GM04504 (cell line): ENCODE results near the gene DHTKD1.

Source experiments
- DNase-seq: peaks from one replicate; pipeline ENCODE4 v3.0.0-alpha.2; 2012; ENCODE audit warnings: low read depth

Gene DHTKD1, protein sequence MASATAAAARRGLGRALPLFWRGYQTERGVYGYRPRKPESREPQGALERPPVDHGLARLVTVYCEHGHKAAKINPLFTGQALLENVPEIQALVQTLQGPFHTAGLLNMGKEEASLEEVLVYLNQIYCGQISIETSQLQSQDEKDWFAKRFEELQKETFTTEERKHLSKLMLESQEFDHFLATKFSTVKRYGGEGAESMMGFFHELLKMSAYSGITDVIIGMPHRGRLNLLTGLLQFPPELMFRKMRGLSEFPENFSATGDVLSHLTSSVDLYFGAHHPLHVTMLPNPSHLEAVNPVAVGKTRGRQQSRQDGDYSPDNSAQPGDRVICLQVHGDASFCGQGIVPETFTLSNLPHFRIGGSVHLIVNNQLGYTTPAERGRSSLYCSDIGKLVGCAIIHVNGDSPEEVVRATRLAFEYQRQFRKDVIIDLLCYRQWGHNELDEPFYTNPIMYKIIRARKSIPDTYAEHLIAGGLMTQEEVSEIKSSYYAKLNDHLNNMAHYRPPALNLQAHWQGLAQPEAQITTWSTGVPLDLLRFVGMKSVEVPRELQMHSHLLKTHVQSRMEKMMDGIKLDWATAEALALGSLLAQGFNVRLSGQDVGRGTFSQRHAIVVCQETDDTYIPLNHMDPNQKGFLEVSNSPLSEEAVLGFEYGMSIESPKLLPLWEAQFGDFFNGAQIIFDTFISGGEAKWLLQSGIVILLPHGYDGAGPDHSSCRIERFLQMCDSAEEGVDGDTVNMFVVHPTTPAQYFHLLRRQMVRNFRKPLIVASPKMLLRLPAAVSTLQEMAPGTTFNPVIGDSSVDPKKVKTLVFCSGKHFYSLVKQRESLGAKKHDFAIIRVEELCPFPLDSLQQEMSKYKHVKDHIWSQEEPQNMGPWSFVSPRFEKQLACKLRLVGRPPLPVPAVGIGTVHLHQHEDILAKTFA

DNA sequence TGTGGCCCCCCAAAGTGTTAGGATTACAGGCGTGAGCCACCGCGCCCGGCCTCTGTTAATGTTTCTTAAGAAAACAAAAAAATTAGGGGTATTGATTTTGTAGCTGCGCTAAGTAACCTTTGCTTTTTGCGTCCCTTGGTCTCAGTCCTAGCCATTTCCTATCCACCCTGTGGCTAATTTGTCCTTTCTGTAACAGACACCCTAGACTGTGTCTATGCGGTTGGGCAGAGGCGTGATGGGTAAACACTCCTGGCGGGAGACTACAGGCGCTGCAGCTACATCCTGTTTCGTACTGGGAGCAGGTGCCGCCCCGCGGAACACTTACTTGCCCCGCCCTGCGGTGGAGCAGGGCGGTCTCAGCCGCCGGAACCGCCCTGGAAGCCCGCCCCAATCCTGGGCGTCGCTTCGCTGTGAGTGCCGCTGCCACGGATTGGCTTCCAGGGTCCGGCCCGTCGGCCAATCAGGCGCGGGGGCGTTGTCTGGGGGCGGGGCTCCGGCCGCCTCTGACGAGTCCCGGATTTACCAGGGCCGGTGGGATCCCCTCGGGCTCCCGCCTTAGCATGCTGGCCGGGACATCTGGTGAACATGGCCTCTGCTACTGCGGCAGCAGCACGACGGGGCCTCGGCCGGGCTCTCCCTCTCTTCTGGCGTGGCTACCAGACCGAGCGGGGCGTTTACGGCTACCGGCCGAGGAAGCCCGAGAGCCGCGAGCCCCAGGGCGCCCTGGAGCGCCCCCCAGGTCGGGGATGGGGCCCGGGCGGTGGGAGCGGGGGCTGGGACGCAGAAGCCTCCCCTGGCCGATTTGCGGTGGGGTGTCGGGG lies at the start of gene DHTKD1:
TSS of gene DHTKD1 (plus strand) at position 506 of the 821 bp plus-strand sequence. CDS start at position 586, 80 bp downstream.
- peak; percentile 95 for DNase-seq

DNA sequence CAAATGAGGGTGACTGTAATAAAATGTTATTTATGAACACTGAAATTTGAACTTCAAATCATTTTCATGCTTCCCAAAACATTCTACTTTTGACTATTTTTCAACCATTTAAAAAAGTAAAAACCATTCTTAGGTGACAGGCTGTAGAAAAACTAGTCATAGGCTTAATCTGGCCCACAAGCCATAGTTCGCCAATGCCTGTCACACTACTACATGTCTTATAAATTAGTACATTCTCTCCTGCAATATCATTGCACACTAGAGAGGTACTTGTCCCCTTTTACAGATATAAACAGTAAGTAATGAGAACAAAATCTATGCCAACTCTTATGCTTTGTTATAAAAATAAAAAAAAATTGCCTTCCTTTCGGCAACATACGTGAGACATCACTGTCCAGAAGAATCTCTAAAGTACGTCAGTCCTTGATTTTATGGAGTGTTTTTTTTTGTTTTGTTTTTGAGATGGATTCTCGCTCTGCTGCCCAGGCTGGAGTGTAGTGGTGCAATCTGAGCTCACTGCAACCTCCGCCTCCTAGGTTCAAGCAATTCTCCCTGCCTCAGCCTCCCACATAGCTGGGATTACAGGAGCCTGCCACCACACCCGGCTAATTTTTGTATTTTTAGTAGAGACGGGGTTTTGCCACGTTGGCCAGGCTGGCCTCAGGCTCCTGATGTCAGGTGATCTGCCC lies 49.3 kb upstream of the DHTKD1 start:
- DNase-seq: no peak

DNA sequence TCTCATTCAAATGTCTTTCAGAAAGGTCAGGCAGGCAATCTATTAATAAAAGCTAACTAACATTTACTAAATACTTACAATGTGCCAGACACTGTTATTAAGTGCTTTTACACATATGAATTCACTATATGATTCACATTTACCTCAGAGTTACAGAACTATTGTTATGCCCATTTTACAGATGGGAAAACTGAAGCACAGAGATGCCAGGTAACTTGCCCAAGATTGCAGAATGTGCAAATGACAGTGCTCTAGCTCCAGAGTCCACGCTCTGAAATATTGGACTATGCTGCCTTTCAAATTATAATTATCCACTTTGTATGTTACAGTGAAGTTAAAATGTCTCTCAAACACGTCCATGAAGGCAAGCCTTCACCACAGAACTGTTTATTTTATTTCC lies 48.2 kb upstream of the DHTKD1 start:
- DNase-seq: no peak

DNA sequence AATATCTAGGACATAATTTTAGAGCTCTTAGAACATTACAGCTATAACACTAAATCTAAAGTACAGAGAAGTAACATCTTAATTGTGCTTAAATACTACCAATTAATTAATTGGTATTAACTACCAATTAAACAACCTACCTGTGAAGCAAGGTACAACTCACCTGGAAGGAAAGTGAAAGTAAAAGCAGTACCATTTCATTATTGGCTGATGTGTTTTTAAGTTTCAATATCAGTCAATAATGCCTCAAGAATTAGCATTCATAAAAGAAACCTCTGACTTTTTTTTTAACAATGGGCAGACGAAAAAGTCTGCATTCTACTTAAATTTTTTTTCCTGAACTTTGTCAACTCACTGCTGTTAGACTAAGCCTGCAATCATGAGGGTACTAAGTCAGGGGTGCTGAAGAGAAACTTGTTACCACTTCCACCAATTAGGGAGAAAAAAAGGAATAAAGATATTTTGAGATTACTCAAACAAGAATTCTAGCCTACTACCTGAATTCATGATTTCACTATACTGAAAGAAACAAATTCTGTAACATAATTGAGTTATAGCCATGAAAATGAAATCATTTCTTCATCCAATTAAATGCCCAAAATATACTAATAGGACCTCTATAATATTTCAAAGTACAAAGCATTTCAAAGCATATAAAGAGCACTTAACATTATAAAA lies 46.0 kb upstream of the DHTKD1 start:
- no peak for DNase-seq

DNA sequence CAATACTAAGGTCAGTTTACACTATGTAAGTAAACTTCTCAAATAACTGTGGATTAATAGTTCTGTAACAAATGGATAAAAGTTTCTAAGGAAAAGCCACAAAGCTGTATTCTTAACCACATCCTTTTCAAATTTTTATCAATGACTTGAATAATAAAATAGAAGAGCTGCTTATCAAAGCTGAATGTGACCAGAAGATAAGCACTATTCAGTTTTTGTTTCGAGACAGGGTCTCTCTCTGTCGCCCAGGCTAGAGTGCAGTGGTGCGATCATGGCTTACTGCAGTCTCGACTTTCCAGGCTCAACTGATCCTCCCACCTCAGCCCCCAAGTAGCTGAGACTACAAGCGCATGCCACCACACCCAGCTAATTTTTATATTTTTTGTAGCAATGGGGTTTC lies 43.2 kb upstream of the DHTKD1 start:
- no peak for DNase-seq

DNA sequence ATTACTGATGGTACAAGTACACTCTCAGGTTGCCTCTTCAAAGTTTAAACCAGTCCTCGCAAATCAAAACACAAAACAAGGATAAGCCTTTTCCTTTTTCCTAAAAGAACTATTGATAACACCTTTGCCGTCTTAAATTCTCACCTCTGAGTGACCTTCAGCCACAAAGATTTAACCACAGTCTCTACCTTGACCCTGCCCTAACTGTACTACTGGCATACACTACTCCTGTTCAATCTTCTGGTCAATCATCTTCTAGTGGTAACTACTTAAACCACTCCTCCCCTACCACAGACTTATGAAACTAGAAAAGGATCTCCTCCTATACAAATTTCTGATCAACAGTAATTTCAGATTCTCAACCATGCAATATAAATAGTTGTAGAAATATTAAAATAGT lies 41.2 kb upstream of the DHTKD1 start:
- DNase-seq: no peak

DNA sequence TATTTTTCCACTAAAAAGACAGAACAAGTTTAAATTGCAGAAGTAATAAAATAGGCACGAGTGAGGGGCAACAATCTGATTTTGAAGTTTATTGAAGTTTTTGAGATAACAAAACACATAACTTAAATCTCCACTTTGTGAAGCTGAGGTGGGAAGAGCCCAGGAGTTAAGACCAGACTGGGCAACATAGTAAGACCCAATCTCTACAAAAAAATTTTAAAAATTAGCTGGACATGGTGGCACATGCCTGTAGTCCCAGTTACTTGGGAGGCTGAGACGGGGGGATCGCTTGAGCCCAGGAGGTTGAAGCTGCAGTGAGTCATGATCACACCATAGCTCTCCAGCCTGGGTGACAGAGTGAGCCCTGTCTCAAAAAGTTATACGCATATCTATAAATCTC lies 37.4 kb upstream of the DHTKD1 start:
- no peak for DNase-seq

DNA sequence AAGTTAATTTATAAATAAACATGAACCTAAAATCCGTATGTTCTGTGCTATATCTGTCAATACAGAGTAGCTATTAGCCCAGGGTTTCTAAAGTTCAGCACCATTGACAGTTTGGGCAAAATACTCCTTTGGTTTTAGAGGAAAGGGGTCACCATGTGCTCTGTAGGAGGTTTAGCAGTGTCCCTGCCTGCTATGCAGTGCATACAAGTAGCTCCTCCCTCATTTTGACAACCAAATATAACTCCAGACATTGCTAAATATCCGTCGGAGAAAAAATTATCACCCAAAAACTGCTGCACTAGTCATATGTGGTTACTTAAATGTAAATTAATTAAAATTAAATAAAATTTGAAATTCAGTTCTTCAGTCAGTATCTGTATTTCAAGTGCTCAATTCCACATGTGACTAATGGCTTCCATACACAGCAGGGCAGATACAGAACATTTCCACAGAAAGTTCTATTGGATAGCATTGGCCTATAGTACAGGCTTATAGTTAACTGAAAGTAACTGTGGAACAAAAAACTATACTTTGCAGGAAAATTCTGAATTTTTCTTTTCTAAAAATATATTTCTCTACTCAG lies 32.6 kb upstream of the DHTKD1 start:
- DNase-seq: no peak

DNA sequence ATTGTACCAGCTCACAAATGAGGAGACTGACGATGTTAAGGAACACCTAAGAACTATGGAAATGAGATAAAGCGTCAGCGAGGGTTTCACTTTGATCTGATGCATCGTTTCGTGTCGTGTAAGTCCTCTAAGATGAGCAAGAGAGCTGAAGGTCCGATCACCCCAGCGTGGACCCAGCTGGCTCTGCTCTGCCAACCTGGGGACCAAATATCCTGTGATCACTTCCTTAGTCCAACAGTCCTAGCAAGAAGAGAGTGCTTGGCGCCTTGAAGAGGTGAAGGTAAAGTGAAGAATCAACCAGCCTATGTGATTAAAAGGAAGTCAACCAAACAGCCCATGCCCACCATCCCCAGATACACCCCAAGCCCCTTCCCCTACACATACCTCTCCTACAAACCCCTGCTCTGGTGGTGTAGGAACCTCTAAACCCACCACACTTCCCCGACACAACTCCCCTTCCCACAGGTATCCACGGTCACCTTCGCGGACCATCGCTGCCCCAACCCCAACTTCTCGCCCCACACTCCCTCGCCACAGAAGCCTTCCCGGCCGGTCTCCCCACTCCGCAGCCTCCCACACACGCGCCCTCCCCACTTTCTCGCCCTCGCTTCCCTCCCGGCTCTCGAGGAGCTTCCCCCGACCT lies 26.9 kb upstream of the DHTKD1 start:
- no peak for DNase-seq

DNA sequence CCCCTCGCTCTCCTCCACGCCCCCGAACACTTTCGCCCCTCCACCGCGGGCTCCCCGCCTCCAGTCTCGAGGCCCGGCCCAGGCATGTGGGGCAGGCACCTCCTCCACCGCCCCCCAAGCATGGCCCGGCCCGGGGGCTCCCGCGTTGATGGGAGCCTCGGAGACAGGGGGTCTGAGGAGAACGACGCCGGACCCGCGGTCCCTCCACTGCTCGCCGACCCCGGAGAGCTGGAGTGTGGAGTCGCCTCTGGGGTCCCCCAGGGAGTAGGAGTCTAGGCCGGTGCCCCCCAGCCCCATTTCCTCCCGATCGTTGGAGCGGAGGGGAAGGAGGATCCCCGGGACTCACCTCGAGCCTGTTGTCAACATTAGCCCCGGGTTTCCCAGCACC lies 26.4 kb upstream of the DHTKD1 start:
- no peak for DNase-seq

DNA sequence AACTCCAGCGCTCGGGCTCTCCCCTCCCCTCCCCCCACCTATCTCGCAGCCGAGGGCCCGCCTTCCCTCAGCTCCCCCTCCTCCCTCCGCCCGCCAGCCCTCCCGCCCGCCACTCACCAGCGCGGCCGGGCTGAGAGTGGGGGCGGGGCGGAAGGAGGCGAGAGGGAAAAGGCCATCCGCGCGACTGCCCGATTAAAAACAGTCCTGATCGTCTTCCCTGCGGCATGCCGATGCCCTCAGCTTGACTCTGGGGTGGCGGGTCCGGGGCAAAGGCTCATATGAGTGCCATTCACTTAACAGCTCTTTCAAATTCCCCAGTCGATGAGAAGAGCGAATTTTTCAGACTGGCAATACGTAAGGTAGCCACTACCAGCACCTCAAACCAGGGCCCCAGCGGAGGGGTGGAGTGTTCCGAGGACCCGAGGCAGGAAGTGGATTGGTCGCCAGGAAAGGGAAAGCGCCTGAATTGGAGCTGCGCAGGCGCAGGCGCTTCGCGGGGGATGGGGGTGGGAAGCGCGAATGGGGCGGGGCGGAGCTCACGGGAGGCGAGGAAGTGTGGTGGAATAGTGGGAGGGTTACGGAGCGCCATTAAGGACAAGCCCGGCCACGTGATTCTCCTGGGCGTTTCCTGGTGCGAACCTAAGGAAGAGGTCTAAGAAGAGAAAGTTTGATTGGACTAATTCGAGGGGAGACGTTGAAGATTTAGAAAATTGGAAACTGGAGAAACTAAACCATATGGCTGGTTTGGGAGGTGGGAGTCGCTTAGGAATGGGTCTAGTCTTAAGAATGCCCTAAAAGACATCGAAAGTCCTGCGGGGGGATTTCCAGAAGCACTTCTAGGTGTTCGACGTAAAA lies 25.7 kb upstream of the DHTKD1 start, which contains the start of gene UPF2:
TSS of gene UPF2 (minus strand) at position 13 of the 855 bp plus-strand sequence. CDS start 7,386 bp downstream, outside the sequence.
- peak; percentile 97 for DNase-seq

DNA sequence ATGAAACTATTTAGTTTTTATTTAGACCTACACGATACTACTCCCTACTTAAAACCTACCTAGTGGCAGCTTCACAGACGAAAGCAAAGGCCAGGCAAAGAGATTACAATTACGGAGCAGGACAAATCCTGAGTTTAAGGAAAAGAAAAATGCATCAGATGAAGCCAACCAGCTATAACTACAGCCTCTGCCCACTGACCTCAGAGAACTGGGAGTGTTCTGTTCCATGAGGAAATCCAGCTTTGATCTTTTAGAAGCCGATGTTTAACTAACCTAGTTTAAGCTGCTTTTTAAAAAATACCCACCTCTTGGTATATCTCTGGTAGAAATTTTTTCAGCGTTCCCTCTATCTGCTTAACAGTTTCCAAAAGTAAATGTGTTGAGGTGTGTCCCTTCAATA lies 23.2 kb upstream of the DHTKD1 start:
- DNase-seq: no peak

DNA sequence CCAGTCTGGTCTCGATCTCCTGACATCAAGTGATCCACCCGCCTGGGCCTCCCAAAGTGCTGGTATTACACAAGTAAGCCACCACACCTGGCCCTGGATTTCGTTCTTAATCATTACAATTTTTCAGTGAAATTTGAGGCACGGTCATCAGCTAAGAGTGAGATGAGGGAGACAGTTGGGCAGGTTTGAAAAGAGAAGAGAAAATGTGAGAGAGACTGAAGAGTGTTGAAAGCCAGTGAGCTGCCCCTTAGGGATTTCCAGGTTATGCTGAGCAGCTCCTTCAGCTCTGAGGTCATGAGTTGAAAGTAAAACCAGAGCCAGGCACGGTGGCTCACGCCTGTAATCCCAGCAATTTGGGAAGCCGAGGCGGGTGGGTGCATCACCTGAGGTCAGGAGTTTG lies 20.2 kb upstream of the DHTKD1 start:
- no peak for DNase-seq

DNA sequence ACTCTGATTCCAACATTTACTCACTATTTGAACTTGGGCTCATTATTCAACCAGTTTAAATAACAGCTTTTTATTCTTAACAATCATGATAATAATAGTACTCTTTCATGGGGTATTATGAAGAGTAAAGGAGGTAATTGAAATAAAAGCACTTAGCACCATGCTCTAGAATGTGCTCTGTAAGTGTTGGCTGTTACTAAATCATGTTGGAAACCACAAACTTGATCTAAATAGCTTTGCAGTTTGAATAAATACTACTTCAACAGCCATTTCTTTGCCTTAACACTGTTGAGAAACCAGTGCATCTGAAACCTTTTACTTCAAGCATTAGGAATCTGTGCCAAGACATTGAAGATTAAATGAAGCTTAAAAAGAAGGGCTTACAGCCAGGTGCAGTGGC lies 18.2 kb upstream of the DHTKD1 start:
- no peak for DNase-seq

DNA sequence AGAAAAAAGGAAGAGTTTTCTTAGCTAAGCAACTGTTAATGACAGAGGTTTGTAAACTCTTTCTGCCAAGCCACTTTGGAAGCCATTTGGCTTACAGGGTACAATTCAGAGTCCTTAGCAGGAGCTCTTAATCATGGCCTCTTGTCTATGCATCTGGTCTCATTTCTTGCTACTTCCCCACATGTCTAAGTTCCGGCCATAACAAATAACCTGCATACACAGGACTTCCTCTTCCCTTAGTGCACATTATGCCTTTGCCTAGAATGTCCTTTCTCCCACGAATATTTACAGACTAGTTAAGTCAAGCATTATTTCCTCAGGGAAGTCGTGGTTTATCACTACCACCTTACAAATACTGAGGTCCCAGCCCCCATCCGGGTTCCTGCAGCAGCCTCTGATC lies 17.5 kb upstream of the DHTKD1 start:
- DNase-seq: no peak

DNA sequence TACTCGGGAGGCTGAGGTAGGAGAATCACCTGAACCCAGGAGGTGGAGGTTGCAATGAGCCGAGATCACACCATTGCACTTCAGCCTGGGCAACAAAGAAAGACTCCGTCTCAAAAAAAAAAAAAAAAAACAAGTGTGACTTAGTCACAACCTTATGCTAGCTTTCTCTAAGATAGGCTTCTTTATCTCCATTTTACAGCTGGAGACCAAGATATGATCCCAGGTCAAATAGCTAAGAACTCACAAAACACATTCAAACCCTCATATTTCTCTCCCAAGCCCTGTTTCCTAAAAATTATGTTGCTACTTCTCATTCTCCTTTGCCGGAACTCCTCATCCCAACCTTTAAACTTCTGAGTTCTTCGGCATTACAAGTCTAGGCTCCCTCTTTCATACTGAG lies 13.0 kb upstream of the DHTKD1 start:
- no peak for DNase-seq

DNA sequence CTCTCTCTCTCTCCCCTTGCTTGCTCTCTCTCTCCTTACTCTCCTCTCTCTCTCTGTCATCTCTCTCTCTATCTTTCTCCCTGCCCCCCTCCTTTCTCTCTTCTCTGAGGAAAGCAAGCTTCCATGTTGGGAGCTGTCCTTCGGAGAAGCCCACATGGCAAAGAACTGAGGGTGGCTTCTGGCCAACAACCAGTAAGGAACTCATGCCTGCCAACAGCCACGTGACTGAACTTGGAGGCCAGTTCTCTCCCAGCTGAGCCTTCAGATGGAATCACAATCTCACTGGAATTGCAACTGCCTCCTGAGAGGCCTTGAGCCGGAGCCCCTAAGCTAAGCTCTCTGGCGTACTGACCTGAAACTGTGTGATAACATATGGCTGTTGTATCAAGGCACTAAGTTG lies 12.0 kb upstream of the DHTKD1 start:
- no peak for DNase-seq

DNA sequence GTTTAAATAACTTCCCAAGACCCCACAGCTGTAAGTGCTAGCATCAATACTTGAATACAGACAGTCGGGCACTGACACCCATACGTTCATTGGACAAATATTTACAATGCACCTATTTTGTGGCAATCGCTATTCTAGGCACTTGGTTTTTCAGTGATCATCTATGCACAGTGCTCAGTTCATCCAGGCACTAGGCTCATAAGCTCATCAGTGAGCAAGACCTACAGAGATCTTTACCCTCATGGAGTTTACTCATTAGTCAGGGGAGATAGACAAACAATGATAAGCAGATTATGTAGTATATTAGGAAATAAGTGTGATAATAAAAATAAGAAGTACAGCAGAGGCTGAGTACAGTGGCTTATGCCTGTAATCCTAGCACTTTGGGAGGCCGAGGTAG lies 7.6 kb upstream of the DHTKD1 start:
- DNase-seq: no peak
